GM21528 (cell line): ENCODE results near the gene PCDHB4.
"Not testable (repeated sequence)": the region's sequence is repeated elsewhere in the genome, so short reads cannot be mapped to it uniquely, and the experiment has no call there.

ENCODE experiments used
- ATAC-seq: cut with Tn5 transposase; IDR thresholded peaks from one replicate; pipeline ENCODE4 v1.9.1; 2021; ENCODE audit warnings: mild to moderate bottlenecking, moderate library complexity; ENCODE audit not compliant: unreplicated experiment, low FRiP score

PCDHB4 gene

DNA sequence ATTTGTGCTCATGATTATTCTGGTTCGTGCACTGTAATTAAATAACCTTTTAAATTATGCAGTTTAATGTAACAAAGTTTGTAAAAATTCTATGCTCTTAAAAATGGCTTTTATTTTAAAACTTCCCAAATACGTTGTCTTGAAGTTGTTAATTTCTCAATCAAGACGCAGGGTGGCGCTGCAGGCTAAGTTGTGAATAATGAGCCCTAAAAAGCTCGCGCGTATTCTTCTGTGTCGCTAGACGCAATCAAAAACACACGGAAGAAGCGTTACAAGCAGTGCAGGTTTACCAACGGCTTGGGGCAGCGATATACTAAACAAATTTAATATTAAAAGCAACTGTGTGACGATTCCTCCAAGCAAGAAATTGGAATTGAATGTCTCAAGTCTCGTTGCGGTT, at the start of gene PCDHB4:
PCDHB4 (plus strand) TSS at position 256 of the 400 bp plus-strand sequence. CDS start 181 bp downstream, outside the sequence.
- no peak for ATAC-seq

DNA sequence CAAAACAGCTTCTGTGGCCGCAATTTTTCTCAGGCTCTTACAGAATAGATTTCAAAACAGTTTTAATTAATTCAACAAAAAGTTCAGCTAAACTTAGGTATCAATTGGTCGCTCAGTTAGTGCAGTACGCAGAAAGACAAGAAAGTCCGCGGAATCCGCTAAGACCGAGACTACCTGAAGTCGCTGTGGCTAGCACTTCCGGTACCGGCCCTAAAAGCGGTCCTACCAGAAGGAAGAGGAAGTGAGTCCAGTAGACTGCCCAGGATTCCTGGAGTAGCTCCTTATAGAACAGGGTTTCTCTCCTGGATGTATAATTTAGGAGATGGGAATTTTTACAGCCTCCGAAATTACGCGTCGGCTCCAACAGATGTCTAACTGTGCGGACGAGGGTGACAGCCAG, 43.8 kb upstream of the PCDHB4 start:
- no peak for ATAC-seq

DNA sequence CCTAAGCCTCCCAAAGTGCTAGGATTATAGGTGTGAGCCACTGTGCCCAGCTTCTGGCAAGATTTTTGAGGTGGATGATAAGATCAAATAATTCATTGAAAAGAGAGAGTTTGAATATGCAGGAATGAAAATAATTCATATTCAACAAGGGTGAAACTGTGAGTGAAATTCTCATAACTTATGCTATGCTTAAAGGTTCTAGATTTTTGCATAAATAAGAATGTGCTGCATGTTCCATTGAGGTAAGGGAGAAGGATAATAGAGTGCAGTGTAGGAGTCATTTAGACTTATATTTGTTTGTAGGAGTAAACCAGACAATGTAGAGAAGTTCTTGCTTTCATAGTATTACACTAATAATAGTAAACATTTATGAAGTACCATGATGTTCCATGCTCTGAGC, 39.4 kb upstream of the PCDHB4 start:
- ATAC-seq: no peak

DNA sequence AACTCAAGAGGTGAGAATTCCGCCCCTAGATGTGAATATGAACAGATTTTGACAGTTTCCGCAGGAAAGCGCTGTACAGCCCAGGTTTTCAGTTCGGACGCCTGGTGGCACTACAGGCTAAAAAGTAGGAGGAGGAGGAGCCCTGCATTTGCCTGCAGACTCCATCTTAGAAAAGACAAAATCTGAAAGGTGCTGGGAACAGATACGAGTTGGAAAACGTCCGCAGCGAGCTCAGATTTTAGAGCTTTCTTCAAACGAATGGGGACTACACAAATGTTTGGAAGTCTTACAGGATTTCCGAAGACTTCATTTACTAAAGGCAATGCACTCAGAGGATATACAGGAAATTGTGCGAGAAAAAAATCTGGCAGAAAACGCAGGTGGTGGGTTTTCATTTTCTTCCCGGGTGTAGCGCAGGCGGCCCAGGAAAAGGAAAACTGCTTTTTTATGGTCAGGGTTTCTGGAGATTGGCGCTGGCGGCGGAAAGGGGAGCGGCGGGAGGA, 37.1 kb upstream of the PCDHB4 start:
- ATAC-seq: no peak

DNA sequence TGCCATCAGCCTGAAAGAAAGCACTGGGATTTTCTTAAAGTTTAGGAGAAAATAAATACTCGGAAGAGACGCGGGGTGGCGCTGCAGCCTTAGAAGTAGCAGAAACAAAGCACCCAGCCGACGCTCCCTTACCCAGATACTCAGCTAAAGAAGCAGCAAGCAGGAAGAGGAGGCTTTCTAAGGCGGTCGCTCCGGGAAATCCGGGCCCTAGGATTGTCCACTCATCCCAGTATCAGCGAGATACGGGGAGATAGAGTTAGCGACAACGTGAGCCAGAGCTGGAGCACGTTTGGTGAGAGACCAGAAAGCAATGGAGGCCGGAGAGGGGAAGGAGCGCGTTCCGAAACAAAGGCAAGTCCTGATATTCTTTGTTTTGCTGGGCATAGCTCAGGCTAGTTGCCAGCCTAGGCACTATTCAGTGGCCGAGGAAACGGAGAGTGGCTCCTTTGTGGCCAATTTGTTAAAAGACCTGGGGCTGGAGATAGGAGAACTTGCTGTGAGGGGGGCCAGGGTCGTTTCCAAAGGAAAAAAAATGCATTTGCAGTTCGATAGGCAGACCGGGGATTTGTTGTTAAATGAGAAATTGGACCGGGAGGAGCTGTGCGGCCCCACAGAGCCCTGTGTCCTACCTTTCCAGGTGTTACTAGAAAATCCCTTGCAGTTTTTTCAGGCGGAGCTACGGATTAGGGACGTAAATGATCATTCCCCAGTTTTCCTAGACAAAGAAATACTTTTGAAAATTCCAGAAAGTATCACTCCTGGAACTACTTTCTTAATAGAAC, 26.9 kb upstream of the PCDHB4 start, which contains the start of gene PCDHB2:
PCDHB2 (plus strand) TSS at position 135 of the 782 bp plus-strand sequence; CDS start at position 311, 176 bp downstream.
- ATAC-seq: no peak

DNA sequence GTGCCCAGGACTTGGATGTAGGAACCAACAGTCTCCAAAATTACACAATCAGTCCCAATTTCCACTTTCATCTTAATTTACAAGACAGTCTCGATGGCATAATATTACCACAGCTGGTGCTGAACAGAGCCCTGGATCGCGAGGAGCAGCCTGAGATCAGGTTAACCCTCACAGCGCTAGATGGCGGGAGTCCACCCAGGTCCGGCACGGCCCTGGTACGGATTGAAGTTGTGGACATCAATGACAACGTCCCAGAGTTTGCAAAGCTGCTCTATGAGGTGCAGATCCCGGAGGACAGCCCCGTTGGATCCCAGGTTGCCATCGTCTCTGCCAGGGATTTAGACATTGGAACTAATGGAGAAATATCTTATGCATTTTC, 26.4 kb upstream of the PCDHB4 start:
- no peak for ATAC-seq

DNA sequence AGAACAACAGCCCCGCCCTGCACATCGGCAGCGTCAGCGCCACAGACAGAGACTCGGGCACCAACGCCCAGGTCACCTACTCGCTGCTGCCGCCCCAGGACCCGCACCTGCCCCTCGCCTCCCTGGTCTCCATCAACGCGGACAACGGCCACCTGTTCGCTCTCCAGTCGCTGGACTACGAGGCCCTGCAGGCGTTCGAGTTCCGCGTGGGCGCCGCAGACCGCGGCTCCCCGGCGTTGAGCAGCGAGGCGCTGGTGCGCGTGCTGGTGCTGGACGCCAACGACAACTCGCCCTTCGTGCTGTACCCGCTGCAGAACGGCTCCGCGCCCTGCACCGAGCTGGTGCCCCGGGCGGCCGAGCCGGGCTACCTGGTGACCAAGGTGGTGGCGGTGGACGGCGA, 25.4 kb upstream of the PCDHB4 start:
- not testable (repeated sequence) for ATAC-seq

DNA sequence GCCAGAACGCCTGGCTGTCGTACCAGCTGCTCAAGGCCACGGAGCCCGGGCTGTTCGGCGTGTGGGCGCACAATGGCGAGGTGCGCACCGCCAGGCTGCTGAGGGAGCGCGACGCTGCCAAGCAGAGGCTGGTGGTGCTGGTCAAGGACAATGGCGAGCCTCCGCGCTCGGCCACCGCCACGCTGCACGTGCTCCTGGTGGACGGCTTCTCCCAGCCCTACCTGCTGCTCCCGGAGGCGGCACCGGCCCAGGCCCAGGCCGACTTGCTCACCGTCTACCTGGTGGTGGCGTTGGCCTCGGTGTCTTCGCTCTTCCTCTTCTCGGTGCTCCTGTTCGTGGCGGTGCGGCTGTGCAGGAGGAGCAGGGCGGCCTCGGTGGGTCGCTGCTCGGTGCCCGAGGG, 25.0 kb upstream of the PCDHB4 start:
- not testable (repeated sequence) for ATAC-seq

DNA sequence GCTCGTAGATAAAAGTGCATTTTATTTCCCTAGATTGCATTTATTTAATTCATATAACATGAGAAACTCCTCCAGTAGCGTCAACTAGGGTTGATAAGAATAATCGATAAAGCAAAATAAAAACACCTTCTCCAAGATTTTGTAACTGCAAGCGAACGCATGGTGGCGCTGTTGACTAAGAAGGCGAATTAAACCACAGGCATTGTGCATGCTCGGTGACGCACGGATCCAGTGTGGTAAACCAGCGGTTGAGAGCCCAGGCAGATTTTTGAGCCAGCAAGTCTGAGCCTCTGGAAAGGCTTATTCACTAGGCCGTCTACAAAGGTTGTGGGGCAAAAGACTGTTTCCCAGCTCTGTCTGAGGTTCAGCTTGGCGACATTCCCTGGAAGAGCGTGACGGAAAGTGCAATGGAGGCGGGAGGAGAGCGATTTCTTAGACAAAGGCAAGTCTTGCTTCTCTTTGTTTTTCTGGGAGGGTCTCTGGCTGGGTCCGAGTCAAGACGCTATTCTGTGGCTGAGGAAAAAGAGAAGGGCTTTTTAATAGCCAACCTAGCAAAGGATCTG, 21.3 kb upstream of the PCDHB4 start, which contains the start of gene PCDHB3:
PCDHB3 (plus strand) TSS at position 231 of the 563 bp plus-strand sequence; CDS start at position 408, 177 bp downstream.
- no peak for ATAC-seq

DNA sequence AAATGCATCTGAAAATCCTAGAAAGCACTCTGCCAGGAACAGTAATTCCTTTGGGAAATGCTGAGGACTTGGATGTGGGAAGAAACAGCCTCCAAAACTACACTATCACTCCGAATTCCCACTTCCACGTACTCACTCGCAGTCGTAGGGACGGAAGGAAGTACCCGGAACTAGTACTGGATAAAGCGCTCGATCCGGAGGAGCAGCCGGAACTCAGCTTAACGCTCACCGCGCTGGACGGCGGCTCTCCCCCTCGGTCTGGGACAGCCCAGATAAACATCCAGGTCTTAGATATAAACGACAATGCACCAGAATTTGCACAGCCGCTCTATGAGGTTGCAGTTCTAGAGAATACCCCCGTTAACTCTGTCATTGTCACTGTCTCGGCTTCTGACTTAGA, 20.6 kb upstream of the PCDHB4 start:
- ATAC-seq: no peak

DNA sequence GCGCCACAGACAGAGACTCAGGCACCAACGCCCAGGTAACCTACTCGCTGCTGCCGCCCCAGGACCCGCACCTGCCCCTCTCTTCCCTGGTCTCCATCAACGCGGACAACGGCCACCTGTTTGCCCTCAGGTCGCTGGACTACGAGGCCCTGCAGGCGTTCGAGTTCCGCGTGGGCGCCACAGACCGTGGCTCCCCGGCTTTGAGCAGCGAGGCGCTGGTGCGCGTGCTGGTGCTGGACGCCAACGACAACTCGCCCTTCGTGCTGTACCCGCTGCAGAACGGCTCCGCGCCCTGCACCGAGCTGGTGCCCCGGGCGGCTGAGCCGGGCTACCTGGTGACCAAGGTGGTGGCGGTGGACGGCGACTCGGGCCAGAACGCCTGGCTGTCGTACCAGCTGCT, 19.5 kb upstream of the PCDHB4 start:
- ATAC-seq: not testable (repeated sequence)

DNA sequence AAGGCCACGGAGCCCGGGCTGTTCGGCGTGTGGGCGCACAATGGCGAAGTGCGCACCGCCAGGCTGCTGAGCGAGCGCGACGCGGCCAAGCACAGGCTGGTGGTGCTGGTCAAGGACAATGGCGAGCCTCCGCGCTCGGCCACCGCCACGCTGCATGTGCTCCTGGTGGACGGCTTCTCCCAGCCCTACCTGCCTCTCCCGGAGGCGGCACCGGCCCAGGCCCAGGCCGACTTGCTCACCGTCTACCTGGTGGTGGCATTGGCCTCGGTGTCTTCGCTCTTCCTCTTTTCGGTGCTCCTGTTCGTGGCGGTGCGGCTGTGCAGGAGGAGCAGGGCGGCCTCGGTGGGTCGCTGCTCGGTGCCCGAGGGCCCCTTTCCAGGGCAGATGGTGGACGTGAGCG, 19.1 kb upstream of the PCDHB4 start:
- ATAC-seq: not testable (repeated sequence)

DNA sequence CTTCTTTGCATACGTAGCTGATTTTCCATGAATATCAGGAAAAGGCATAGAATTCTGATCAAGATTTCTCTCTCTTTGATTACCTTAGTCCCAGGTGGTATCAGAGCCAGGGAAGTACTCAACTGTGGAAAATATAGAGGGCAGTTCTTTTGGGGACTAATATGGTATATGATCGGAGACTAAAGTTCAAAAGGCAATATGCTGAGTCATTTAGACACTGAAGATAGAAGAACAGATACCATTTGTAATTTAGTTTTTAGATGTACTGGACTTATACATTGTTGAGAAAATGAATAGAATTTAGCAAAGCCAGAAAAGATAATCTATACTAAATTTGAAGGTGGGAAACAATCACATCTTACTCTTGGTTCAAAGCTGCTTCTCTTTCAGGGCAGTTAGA, 16.3 kb upstream of the PCDHB4 start:
- no peak for ATAC-seq

DNA sequence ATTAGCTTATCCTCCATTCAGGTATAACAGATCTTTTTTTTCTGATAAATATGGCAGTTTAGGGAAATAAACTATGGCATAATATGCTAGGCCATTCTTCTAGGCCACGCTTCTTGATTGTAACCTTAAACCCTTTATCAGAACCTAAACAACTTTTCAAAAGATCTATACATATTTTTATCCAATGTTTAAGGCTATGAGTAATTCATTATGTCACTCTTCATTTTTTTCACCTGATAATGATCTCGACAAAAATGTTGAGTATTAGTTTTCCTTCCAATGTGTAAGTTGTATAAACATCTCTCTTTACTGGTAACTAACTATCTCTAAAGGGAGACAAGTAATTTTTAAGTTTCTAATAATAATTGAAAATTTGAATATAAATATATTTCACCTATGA, 2.4 kb upstream of the PCDHB4 start:
- no peak for ATAC-seq

DNA sequence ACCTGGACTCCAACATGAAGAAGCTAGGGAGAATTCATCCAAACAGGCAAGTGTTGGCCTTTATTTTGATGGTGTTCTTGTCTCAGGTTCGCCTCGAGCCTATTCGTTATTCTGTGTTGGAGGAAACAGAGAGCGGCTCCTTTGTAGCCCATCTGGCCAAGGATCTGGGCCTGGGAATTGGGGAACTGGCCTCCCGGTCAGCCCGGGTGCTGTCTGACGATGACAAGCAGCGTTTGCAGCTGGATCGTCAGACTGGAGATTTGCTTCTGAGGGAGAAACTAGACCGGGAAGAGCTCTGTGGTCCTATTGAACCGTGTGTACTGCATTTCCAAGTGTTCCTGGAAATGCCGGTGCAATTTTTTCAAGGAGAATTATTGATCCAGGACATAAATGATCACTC, 367 bp downstream of the PCDHB4 start:
- no peak for ATAC-seq

DNA sequence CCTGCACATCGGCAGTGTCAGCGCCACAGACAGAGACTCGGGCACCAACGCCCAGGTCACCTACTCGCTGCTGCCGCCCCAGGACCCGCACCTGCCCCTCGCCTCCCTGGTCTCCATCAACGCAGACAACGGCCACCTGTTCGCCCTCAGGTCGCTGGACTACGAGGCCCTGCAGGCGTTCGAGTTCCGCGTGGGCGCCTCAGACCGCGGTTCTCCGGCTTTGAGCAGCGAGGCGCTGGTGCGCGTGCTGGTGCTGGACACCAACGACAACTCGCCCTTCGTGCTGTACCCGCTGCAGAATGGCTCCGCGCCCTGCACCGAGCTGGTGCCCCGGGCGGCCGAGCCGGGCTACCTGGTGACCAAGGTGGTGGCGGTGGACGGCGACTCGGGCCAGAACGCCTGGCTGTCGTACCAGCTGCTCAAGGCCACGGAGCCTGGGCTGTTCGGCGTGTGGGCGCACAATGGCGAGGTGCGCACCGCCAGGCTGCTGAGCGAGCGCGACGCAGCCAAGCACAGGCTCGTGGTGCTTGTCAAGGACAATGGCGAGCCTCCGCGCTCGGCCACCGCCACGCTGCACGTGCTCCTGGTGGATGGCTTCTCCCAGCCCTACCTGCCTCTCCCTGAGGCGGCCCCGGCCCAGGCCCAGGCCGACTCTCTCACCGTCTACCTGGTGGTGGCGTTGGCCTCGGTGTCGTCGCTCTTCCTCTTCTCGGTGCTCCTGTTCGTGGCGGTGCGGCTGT, 1.9 kb downstream of the PCDHB4 start:
- ATAC-seq: not testable (repeated sequence)

DNA sequence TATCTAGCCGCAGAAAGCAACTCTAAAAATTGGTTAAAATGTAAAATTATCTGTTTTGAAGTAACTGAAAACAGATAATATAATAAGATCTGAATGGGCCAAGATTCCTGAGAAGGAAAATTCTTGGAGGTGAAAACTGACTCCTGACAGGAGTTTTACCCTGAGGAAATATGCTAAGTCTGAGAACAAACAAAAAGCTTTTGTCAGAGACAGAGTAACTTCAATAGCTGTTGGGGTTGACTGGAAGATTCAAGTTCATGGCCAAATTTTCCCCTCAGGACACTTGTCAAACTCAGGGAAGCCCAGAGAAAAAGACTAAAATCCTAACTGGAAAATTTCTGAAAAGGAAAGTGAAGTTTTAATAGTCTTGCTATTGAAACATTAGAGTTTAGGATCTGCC, 5.7 kb downstream of the PCDHB4 start:
- no peak for ATAC-seq

DNA sequence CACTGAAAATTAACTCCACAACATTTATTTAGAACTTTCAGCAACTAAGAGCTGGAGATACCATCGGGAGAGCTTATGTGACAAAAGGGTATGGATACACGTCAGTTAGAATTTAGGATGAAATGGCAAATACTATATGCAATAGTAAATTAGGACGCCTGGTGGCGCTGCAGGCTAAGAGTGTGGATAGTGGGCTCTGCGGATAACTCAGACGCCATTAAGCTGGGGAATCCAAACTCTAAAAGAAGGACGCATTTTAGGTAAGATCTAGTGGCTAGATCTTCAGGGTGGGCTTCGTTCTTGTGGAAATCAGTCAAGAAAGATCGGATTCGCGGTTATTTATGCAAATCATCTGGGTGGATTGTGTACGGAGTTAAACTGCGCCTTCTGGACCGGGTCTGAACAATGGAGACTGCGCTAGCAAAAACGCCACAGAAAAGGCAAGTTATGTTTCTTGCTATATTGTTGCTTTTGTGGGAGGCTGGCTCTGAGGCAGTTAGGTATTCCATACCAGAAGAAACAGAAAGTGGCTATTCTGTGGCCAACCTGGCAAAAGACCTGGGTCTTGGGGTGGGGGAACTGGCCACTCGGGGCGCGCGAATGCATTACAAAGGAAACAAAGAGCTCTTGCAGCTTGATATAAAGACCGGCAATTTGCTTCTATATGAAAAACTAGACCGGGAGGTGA, 13.6 kb downstream of the PCDHB4 start, which contains the start of gene PCDHB5:
PCDHB5 (plus strand) TSS at position 177 of the 688 bp plus-strand sequence; CDS start at position 406, 229 bp downstream.
- ATAC-seq: no peak

DNA sequence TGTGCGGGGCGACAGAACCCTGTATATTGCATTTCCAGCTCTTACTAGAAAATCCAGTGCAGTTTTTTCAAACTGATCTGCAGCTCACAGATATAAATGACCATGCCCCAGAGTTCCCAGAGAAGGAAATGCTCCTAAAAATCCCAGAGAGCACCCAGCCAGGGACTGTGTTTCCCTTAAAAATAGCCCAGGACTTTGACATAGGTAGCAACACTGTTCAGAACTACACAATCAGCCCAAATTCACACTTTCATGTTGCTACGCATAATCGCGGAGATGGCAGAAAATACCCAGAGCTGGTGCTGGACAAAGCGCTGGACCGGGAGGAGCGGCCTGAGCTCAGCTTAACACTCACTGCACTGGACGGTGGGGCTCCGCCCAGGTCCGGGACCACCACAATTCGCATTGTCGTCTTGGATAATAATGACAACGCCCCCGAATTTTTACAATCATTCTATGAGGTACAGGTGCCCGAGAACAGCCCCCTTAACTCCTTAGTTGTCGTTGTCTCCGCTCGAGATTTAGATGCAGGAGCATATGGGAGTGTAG, 14.2 kb downstream of the PCDHB4 start:
- ATAC-seq: no peak

DNA sequence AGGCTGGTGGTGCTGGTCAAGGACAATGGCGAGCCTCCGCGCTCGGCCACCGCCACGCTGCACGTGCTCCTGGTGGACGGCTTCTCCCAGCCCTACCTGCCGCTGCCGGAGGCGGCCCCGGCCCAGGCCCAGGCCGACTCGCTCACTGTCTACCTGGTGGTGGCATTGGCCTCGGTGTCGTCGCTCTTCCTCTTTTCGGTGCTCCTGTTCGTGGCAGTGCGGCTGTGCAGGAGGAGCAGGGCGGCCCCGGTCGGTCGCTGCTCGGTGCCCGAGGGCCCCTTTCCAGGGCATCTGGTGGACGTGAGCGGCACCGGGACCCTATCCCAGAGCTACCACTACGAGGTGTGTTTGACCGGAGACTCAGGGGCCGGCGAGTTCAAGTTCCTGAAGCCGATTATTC, 15.7 kb downstream of the PCDHB4 start:
- not testable (repeated sequence) for ATAC-seq
